Upper lobe of left lung (tissue), 6 donors: Measurements from ENCODE around the gene MRPL1. TPM values are rescaled to one million over a fixed set of nuclear protein-coding genes. Genes with fewer than 3 reads are reported as not detected.

Experiments
- ATAC-seq, 2 donors: fragments of 200-7000 bp; cut with Tn5 transposase; one replicate each; pipeline ENCODE4 v1.9.1; 2022; ENCODE audit warnings: mild to moderate bottlenecking in 2 of 2, moderate library complexity in 2 of 2; ENCODE audit not compliant: low FRiP score in 2 of 2
- DNase-seq, 2 donors: peaks; one replicate each; pipeline ENCODE4 v3.0.0-alpha.2; 2019 to 2020
- H3K27ac ChIP-seq, 4 donors: fragments of 200-600 bp; sonication (generic); one replicate each; pipeline ENCODE4 v1.5.1; 2016 to 2019
- H3K27me3 ChIP-seq, 4 donors: fragments of 200-600 bp; sonication (generic); one replicate each; pipeline ENCODE4 v1.5.1; 2017 to 2019
- H3K36me3 ChIP-seq, 4 donors: fragments of 200-600 bp; sonication (generic); one replicate each; pipeline ENCODE4 v1.5.1; 2016 to 2019
- H3K4me1 ChIP-seq, 4 donors: fragments of 200-600 bp; sonication (generic); one replicate each; pipeline ENCODE4 v1.5.1; 2018 to 2019
- H3K4me3 ChIP-seq, 4 donors: fragments of 200-600 bp; sonication (generic); one replicate each; pipeline ENCODE4 v1.5.1; 2017 to 2019; ENCODE audit warnings: mild to moderate bottlenecking in 2 of 4, moderate library complexity in 1 of 4
- H3K9me3 ChIP-seq, 4 donors: fragments of 200-600 bp; sonication (generic); one replicate each; pipeline ENCODE4 v1.5.1; 2018 to 2019
- EP300 ChIP-seq, 4 donors: sonication (generic); formaldehyde crosslinking; IDR thresholded peaks; one replicate each; pipeline ENCODE4 v1.5.1; 2017; ENCODE audit warnings: antibody characterized with exemption in 4 of 4, control low read depth in 2 of 4
- POLR2A ChIP-seq, 4 donors: fragments of 450-650 bp; IDR thresholded peaks; one replicate each; pipeline ENCODE4 v1.5.1; 2016 to 2017; ENCODE audit warnings: antibody characterized with exemption in 4 of 4, mild to moderate bottlenecking in 2 of 4
- POLR2AphosphoS5 ChIP-seq, 2 donors: sonication (generic); formaldehyde crosslinking; IDR thresholded peaks; one replicate each; pipeline ENCODE4 v1.5.1; 2017; ENCODE audit warnings: antibody characterized with exemption in 2 of 2
- WGBS, 2 donors: methylation state at CpG; one replicate each; pipeline ENCODE4 v1.1.5; 2017 to 2018; 5-methylcytosine and 5-hydroxymethylcytosine counted together
- total RNA-seq, 6 donors: library from RNA; depleted of rRNA in 4 of 6; stranded (reverse); fragments of >200 nt in 4 of 6; gene quantifications; one replicate each; pipeline versions ENCODE4 v1.1.0 to v1.2.1, GENCODE V29; 2016 to 2021
- TF ChIP-seq, protein P1 (sequence below), 6 experiments: fragments of 450-650 bp in 4 of 6; fragments of 200-600 bp in 2 of 6; sonication (generic) in 2 of 6; IDR thresholded peaks; one replicate each; pipeline ENCODE4 v1.5.1; 2016 to 2019; ENCODE audit warnings: antibody characterized with exemption in 6 of 6
- donor health status: DM: no; HTN: no; CAD: no; lungs with moderate emphysema.
- donor health status: DM: no; HTN: yes; CAD: no; lungs with severe emphysema.

Gene MRPL1
- 10 to 100 TPM in 4 of 6 donors, 1 to 10 TPM in 2; 4.1 to 26.5 (median 16.8) TPM for total RNA-seq

DNA sequence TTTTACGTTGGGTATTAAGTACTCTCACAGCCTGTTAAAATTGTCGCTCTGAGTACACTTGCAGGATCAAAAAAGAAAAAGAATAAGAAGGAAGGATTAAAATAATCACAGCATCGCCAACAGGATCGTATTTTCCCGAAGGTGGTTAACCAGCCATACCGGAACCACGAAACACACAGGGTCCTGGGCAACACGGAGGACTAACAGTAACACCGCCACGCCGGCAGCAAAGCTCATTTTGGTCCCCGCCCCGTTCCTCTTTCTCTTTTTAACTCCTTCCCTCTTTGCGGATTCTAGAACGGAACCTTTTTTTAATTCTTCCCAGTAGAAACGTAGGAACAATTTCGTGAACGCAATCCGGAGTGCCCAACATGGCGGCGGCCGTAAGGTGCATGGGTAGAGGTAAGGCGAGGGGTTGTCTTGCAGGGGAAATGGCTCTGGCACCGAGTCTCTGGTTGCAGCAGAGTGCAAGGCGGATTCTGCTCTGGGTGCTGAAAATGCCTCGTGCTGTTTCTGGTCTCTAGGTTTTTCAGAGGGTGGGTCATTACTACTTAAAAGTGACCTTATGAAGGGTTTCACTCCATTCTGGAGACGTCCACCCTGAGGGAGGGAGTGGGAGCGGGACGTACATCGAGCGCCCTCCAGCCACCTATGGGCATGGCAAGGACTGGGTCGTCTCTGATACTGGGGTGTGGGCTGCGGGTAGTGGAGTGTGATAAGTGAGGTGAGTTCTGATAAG lies at the start of gene MRPL1:
Gene MRPL1 (plus strand): TSS at position 353 of the 739 bp plus-strand sequence. CDS start 19 bp downstream, at position 372.
- WGBS, 2 donors = 1% methylated on average over 31 to 33 of the region's 33 CpGs
- H3K36me3 ChIP-seq = peaks cover 0 to 7% (median 0%) of the 10 kb centered on the region in 4 donors
- no peaks in the 10 kb centered on the region for H3K9me3 ChIP-seq
- H3K4me1 ChIP-seq = peaks cover 3 to 18% (median 14%) of the 10 kb centered on the region in 4 donors
- H3K27ac ChIP-seq = peak within 1 kb of the TSS; percentile 93 to 99 (median 95)
- peak; percentile 46 to 94 for DNase-seq
- no peaks in the 10 kb centered on the region for H3K27me3 ChIP-seq
- peak within 1 kb of the TSS; percentile 66 to 76 (median 67) for H3K4me3 ChIP-seq
- ATAC-seq = peak; percentile 99
- TF ChIP-seq POLR2A (IDR thresholded peaks at IDR 0.05) (peak in 3 of 4 donors; percentile 51 to 77 (median 55)), EP300 (IDR thresholded peaks at IDR 0.05) (peak in 1 of 4 donors; percentile 21), POLR2AphosphoS5 (IDR thresholded peaks at IDR 0.05) (peak; percentile 89 to 93)
- TF ChIP-seq, protein P1, sequence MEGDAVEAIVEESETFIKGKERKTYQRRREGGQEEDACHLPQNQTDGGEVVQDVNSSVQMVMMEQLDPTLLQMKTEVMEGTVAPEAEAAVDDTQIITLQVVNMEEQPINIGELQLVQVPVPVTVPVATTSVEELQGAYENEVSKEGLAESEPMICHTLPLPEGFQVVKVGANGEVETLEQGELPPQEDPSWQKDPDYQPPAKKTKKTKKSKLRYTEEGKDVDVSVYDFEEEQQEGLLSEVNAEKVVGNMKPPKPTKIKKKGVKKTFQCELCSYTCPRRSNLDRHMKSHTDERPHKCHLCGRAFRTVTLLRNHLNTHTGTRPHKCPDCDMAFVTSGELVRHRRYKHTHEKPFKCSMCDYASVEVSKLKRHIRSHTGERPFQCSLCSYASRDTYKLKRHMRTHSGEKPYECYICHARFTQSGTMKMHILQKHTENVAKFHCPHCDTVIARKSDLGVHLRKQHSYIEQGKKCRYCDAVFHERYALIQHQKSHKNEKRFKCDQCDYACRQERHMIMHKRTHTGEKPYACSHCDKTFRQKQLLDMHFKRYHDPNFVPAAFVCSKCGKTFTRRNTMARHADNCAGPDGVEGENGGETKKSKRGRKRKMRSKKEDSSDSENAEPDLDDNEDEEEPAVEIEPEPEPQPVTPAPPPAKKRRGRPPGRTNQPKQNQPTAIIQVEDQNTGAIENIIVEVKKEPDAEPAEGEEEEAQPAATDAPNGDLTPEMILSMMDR (IDR thresholded peaks at IDR 0.05) = peak in 1 of 6 experiments; percentile 6

DNA sequence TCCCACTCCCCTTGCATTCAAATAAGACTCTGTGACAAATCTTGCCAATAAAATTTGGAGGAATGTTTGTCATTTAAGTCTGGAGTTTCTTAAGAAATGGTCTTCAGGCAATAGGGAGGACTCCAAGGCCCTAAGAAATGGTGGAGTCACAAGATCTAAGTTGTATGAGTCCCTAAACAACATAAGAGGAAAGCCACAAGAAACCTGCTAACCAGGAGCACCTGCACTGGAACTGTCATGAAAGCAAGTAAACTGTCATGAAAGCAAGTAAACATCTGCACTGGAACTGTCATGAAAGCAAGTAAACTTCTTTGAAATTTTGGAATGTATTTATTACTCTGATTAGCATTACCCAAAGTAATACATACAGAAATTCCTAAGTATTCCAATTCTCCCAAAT lies 47.0 kb upstream of the MRPL1 start:
- no peak for DNase-seq
- Histone ChIP-seq H3K9me3 (no peaks in the 10 kb centered on the region), H3K4me1 (peaks cover 18 to 37% (median 23%) of the 10 kb centered on the region in 4 donors), H3K27me3 (no peaks in the 10 kb centered on the region), H3K36me3 (no peaks in the 10 kb centered on the region), H3K4me3 (no peak overlapping the region), H3K27ac (peak overlapping the region in 1 of 4 donors; percentile 8)
- no peak for ATAC-seq
- no peak for TF ChIP-seq EP300 (IDR thresholded peaks at IDR 0.05)
- TF ChIP-seq, protein P1 (IDR thresholded peaks at IDR 0.05) = no peak
- TF ChIP-seq POLR2A (IDR thresholded peaks at IDR 0.05) = no peak
- no peak for TF ChIP-seq POLR2AphosphoS5 (IDR thresholded peaks at IDR 0.05)

DNA sequence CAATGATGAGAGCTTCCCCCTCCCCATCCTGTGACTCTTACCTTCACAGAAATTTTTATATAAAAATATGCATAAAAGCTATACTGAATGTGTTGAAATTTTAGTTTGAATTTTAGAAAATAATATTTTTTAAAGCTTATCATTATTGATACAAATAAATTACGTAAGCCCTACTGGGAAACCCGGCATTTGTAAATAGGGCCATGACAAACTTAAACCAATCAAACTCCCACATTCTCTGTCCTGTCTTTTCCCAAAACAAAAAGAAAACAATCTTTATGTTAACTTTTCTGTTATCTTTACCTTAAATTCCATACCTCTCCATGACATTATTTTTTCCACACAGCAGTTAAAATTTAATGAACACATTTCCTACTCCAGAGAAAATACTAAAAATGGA lies 46.1 kb upstream of the MRPL1 start:
- ATAC-seq (no peak), DNase-seq (no peak)
- no peaks in the 10 kb centered on the region for H3K36me3 ChIP-seq
- 83 to 85% methylated on average over 2 of the region's 2 CpGs for WGBS, 2 donors
- H3K27ac ChIP-seq = peak overlapping the region in 2 of 4 donors; percentile 13 to 28
- H3K4me3 ChIP-seq = no peak overlapping the region
- TF ChIP-seq, protein P1 (IDR thresholded peaks at IDR 0.05) = no peak
- no peak for TF ChIP-seq POLR2AphosphoS5 (IDR thresholded peaks at IDR 0.05)
- TF ChIP-seq POLR2A (IDR thresholded peaks at IDR 0.05) = no peak
- TF ChIP-seq EP300 (IDR thresholded peaks at IDR 0.05) = no peak
- peaks cover 25 to 46% (median 28%) of the 10 kb centered on the region in 4 donors for H3K4me1 ChIP-seq
- no peaks in the 10 kb centered on the region for H3K9me3 ChIP-seq
- H3K27me3 ChIP-seq = no peaks in the 10 kb centered on the region

DNA sequence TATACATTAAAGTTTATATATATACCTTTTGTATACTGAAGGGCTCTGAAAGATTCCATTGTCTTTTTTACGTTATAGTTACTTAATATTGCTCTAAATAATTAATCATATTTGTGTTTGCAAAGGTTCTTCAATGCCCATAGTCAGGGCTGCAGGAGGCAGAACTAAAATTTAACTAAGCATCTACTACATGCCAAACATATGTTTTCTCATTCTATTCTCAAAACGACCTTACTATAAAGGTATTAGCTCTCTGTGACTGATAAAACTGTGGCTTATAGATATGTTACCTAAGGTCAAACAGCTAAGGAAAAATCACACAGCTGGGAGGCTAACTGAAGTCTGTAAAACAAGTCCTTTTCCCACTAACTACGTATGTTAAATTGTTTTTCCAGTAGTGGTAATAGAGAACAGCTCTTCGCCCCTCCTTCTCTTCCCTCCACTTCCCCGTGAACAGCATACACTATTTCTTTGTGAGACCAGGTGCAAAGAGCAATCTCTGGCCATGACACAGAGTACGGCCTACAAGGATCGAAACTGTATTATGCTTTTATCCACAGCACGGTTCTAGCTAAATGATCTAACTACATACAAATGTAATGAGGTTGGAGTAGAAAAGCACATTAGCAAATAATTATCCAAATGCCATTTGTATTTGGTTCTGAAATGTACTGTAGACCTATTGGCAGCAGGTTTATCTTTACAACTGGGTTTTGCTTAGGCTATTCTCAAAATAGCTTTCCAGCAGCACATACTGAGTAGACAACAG lies 45.1 kb upstream of the MRPL1 start:
- ATAC-seq (no peak), DNase-seq (no peak)
- no peaks in the 10 kb centered on the region for H3K36me3 ChIP-seq
- 38 to 39% methylated on average over 8 of the region's 8 CpGs for WGBS, 2 donors
- H3K27me3 ChIP-seq = no peaks in the 10 kb centered on the region
- TF ChIP-seq POLR2A (IDR thresholded peaks at IDR 0.05) = no peak
- H3K27ac ChIP-seq = peak overlapping the region; percentile 99 to 100 (median 100)
- peaks cover 27 to 55% (median 35%) of the 10 kb centered on the region in 4 donors for H3K4me1 ChIP-seq
- no peaks in the 10 kb centered on the region for H3K9me3 ChIP-seq
- H3K4me3 ChIP-seq = peak overlapping the region in 3 of 4 donors; percentile 87 to 89 (median 87)

DNA sequence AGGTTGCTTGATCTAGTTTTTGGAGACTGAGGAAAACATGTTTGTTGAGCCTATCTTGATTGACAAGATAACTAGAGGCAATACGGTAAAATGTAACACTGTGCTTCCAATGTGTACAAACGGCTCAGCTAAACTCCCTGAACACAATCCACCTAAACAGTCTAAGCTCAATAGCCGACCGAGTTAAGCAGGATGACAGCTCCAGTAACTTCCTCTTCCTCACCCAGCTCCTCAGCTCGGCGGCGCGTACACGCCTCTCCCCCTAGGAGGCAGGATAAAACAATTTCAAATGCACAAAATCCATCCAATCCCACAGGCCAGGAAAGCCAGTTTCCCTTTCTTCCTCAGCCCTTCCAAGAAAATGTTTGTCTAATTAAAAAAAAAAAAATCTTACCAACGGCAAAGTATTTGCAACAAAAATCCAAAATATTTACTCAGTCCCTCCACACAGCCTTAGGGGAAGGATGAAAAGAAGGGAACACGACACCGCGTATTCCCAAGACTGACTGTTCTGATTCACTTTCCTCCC lies 44.5 kb upstream of the MRPL1 start:
- Histone ChIP-seq H3K4me3 (peak overlapping the region; percentile 59 to 89 (median 87)), H3K4me1 (peaks cover 27 to 56% (median 35%) of the 10 kb centered on the region in 4 donors), H3K36me3 (no peaks in the 10 kb centered on the region), H3K27me3 (no peaks in the 10 kb centered on the region), H3K27ac (peak overlapping the region; percentile 99 to 100 (median 100)), H3K9me3 (no peaks in the 10 kb centered on the region)
- ATAC-seq (peak; percentile 82), DNase-seq (peak; percentile 65 to 79)
- no peak for TF ChIP-seq EP300 (IDR thresholded peaks at IDR 0.05)
- TF ChIP-seq POLR2AphosphoS5 (IDR thresholded peaks at IDR 0.05) = peak in 1 of 2 donors; percentile 22
- no peak for TF ChIP-seq POLR2A (IDR thresholded peaks at IDR 0.05)
- TF ChIP-seq, protein P1 (IDR thresholded peaks at IDR 0.05) = peak; percentile 42 to 56 (median 48)
- WGBS, 2 donors = 0% methylated on average over 12 to 13 of the region's 13 CpGs
